Measurements from ENCODE around the gene TNFRSF21.

The TNFRSF21 gene

DNA sequence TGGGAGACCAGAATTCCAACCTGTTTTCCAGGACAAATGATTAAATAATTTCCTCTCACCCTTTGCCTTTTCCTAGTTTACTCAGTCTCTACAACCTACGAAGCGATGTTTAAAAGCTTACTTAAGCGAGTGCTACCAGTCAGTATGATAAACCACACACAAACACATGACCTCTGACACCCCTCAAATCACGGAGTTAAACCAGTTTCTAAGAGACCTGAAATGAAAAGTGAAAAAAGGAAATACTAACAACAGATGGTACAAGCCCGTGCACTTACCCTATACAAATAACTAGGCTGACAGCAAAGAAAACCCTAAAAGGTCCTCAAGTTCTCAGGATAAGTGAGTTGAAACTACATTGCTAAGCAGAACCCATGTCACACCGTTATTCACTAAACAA, 7.7 kb downstream of the TNFRSF21 start:
- TF ChIP-seq, protein P1, sequence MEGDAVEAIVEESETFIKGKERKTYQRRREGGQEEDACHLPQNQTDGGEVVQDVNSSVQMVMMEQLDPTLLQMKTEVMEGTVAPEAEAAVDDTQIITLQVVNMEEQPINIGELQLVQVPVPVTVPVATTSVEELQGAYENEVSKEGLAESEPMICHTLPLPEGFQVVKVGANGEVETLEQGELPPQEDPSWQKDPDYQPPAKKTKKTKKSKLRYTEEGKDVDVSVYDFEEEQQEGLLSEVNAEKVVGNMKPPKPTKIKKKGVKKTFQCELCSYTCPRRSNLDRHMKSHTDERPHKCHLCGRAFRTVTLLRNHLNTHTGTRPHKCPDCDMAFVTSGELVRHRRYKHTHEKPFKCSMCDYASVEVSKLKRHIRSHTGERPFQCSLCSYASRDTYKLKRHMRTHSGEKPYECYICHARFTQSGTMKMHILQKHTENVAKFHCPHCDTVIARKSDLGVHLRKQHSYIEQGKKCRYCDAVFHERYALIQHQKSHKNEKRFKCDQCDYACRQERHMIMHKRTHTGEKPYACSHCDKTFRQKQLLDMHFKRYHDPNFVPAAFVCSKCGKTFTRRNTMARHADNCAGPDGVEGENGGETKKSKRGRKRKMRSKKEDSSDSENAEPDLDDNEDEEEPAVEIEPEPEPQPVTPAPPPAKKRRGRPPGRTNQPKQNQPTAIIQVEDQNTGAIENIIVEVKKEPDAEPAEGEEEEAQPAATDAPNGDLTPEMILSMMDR (conservative IDR thresholded peaks at IDR 0.05; ENCODE audit: low read depth, low read length) = no peak
- H3K4me3 ChIP-seq (ENCODE audit: low read length) = no peak overlapping the region
- DNase-seq (ENCODE audit: low read depth) = no peak

DNA sequence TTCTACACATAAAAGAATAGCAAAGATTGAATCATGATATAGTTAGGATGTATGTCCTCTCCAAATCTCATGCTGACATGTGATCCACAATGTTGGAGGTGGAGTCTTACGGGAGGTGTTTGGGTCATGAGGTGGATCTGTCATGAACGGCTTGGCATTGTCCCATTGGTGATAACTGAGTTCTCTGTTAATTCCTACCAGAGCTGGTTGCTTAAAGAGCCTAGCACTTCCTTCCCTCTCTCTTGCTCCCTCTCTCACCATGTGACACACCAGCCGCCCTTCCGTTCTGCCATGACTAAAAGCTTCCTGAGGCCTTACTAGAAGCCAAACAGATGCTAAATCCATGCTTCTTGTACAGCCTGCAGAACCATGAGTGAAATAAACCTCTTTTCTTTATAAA, 8.3 kb downstream of the TNFRSF21 start:
- no peak for DNase-seq (ENCODE audit: low read depth)
- no peak overlapping the region for H3K4me3 ChIP-seq (ENCODE audit: low read length)
- TF ChIP-seq, protein P1 (conservative IDR thresholded peaks at IDR 0.05; ENCODE audit: low read depth, low read length) = no peak

DNA sequence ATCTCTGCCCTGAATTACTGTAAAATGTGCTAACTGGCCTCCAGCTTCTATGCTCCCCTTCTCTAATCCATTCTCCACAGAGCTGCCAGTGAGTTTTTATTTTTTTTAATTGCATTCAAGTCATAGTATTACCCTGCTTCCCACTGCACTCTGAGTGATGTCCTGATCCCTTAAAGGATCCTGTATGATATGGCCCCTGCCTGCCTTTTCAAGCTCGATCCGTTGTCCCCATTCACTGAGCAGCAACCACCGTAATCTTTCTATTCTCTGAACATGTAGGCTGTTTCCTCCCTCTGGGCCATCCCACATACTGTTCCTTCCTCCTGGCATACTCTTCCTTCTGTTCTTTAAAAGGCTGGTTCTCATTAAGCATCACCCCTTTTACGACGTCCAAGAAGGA, 9.3 kb downstream of the TNFRSF21 start:
- no peak for DNase-seq (ENCODE audit: low read depth)
- TF ChIP-seq, protein P1 (conservative IDR thresholded peaks at IDR 0.05; ENCODE audit: low read depth, low read length) = no peak
- no peak overlapping the region for H3K4me3 ChIP-seq (ENCODE audit: low read length)

DNA sequence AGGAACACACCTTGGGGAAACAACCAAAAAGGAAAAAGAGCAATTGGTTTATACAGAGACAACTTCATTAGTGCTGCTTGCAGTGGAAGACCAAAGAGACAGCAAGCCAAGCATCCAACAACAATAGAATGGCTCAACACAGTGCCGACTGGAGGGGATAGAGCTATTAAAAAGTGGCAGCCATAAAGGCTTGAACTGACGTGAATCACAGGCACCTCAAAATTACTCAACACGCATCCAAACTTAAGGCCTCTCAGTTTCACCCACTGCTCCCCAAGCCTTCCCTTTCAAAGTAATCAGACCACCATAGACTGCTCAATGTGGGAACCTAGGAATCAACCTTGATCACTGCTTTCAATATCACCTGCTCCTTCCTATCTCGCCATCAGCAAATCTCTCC, 9.7 kb downstream of the TNFRSF21 start:
- TF ChIP-seq, protein P1 (conservative IDR thresholded peaks at IDR 0.05; ENCODE audit: low read depth, low read length) = no peak

DNA sequence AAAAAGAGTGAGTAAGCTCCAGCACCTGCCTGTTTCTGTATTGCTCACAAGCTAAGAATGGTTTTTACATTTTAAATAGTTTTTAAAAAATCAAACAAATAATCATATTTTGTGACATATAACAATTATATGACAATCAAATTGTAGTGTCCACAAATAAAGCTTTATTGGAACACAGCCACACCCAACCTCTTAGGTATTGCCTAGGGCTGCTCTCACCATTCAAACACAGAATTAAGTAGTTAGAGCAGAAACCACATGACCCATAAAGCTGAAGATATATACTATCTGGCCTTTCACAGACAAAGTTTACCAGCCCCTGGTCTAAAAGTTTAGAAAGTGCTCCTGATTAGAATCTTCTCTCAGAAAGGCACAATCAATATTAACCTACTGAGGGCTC, 11.2 kb downstream of the TNFRSF21 start:
- no peak overlapping the region for H3K4me3 ChIP-seq (ENCODE audit: low read length)
- TF ChIP-seq, protein P1 (conservative IDR thresholded peaks at IDR 0.05; ENCODE audit: low read depth, low read length) = no peak
- no peak for DNase-seq (ENCODE audit: low read depth)

More for the DNA sequence above, 9.7 kb downstream of the TNFRSF21 start:
- no peak for DNase-seq (ENCODE audit: low read depth)
- H3K4me3 ChIP-seq (ENCODE audit: low read length) = no peak overlapping the region

DNA sequence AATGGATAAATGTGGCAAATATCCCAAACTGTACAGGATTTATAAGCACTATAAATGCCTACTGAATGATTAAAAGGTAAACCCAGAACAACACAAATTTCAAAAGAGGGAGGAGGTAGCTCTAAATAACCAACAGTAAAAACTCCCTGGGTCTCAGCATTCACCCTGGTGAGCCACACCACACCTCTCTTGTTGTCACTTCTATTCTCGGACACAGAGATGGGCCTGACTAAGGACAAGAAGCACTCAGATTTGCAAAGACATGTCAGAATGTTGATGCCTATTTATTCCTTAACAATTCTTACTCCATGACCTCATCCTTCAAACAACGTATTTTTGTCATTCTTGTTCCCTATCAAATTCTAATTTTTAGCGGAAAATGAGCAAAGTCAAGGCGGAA, 14.7 kb downstream of the TNFRSF21 start:
- no peak overlapping the region for H3K4me3 ChIP-seq (ENCODE audit: low read length)
- TF ChIP-seq, protein P1 (conservative IDR thresholded peaks at IDR 0.05; ENCODE audit: low read depth, low read length) = no peak
- no peak for DNase-seq (ENCODE audit: low read depth)

DNA sequence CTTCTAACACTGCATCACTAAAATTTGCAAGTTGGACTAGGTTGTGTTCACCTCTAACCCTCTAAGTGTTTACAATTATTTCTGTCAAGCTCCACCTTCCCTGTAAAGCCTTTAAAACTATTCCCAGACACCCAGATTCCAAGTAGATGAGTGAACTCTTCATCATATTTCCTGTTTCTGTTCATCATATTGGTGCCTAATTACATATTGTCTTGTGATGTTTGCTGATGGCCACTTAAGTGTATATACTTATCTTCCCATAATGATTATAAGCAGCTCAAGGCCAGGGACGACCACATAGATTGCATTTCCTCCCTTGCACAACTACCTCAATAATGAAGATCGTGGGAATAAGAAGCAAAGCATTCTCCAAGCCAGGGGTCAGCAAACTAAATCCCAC, 16.8 kb downstream of the TNFRSF21 start:
- TF ChIP-seq, protein P1 (conservative IDR thresholded peaks at IDR 0.05; ENCODE audit: low read depth, low read length) = no peak
- DNase-seq (ENCODE audit: low read depth) = no peak
- no peak overlapping the region for H3K4me3 ChIP-seq (ENCODE audit: low read length)
